HG03439 (cell line): ENCODE results near the gene SLC23A2.
"Not testable (repeated sequence)": the region's sequence is repeated elsewhere in the genome, so short reads cannot be mapped to it uniquely, and the experiment has no call there.

Source experiments
- ATAC-seq: cut with Tn5 transposase; IDR thresholded peaks from one replicate; pipeline ENCODE4 v1.9.1; 2021; ENCODE audit warnings: mild to moderate bottlenecking, moderate library complexity; ENCODE audit not compliant: unreplicated experiment

SLC23A2 gene

GRCh38 chr20:5001174-5002076 lies at the start of gene SLC23A2:
TSS of gene SLC23A2 (minus strand) at chr20:5001510. CDS start at chr20:4932562, 68,948 bp downstream.
- ATAC-seq: peak; percentile 43

DNA sequence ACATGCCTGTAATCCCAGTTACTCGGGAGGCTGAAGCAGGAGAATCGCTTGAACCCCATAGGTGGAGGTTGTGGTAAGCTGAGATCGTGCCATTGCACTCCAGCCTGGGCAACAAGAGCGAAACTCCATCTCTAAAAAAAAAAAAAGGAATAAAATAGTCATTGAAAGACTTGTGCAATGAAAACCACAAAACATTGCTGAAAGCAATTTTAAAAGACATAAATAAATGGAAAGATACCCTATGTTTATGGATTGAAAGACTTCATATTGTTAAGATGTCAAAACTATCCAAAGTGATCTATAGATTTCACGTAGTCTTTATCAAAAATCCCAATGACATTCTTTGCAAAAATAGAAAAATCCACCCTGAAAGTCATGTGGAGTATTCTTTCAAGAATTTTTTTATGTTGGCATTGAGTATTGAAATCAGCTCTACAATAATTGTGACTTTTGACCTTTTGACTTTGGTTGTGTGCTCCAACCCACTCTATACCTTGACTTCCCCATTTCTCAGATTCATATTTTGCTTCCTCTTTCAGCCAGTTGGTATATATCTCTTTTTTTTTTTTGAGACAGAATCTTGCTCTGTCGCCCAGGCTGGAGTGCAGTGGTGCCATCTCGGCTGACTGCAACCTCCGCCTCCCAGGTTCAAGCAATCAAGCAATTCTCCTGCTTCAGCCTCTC lies 45.5 kb upstream of the SLC23A2 start:
- ATAC-seq: no peak

DNA sequence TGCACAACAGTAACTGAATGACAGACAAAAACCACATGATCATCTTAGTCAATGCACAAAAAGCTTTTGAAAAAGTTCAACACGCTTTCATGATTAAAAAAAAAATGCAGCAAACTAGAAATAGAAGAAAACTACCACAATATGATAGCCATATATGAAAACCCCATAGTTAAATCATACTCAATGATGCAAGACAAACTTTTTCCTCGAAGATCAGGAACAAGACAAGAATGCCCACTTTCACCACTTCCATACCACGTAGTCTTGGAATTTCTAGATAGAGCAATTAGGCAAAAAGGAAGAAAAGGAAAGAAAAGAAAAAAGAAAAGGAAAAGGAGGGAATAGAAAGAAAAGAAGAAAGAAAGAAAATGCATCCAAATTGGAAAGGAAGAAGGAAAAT lies 44.6 kb upstream of the SLC23A2 start:
- no peak for ATAC-seq

GRCh38 chr20:5044075-5044620 lies 42.8 kb upstream of the SLC23A2 start:
- ATAC-seq: no peak

DNA sequence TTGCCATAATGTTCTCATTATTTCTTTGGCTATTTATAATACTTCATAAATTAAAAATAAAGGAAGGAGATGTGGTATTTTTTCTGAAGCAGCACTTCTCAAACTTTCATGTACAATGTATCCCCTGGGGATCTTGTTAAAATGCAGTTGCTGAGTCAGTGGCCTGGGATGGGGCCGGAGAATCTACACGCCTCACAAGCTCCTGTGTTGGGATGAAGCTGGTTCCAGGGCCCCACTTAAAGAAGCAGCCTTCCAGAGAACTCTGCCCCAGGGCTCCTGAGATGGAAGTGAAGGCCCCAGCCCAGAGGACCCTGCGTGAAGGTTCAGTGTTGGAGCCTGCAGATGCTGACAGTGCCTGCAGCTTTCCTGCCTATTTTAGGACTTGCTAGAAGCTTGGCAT lies 40.1 kb upstream of the SLC23A2 start:
- no peak for ATAC-seq

DNA sequence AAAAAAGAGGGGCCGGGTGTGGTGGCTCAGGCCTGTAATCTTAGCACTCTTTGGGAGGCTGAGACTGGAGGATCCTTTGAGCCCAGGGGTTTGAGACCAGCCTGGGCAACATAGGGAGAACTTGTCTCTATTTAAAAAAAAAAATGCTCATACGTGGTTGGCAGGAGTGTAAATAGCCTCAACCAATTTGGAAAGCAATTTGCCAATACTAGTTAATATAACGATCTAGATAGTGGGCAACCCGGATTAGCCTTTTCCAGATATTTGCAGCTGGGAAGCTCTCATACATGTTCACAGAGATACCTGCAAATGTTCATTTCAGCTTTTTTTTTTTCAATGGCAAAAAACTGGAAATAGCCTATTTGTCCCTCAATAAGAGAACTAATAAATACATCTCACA lies 39.0 kb upstream of the SLC23A2 start:
- no peak for ATAC-seq

- no peak for ATAC-seq
These were observed 38.6 kb upstream of the SLC23A2 start for GRCh38 chr20:5039889-5040288.

- no peak for ATAC-seq
These were observed 37.9 kb upstream of the SLC23A2 start for GRCh38 chr20:5039255-5039657.

GRCh38 chr20:5036828-5037227 lies 35.5 kb upstream of the SLC23A2 start:
- ATAC-seq: no peak

- not testable (repeated sequence) for ATAC-seq
These were observed 34.2 kb upstream of the SLC23A2 start for GRCh38 chr20:5035518-5035917.

GRCh38 chr20:5033566-5033965 lies 32.3 kb upstream of the SLC23A2 start:
- no peak for ATAC-seq

DNA sequence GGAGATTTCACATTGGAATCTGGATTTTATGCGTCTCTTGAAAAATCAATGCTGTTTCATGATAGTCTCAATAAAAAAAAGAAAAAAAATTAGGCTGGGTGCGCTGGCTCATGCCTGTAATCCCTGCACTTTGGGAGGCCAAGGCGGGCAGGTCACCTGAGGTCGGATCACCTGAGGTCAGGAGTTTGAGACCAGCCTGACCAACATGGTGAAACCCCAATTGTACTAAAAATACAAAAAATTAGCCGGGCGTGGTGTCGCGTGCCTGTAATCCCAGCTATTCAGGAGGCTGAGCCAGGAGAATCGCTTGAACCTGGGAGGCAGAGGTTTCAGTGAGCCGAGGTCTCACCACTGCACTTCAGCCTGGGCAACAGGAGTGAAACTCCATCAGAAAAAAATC lies 30.4 kb upstream of the SLC23A2 start:
- ATAC-seq: not testable (repeated sequence)

- ATAC-seq: no peak
These were observed 29.9 kb upstream of the SLC23A2 start for GRCh38 chr20:5031206-5031557.

DNA sequence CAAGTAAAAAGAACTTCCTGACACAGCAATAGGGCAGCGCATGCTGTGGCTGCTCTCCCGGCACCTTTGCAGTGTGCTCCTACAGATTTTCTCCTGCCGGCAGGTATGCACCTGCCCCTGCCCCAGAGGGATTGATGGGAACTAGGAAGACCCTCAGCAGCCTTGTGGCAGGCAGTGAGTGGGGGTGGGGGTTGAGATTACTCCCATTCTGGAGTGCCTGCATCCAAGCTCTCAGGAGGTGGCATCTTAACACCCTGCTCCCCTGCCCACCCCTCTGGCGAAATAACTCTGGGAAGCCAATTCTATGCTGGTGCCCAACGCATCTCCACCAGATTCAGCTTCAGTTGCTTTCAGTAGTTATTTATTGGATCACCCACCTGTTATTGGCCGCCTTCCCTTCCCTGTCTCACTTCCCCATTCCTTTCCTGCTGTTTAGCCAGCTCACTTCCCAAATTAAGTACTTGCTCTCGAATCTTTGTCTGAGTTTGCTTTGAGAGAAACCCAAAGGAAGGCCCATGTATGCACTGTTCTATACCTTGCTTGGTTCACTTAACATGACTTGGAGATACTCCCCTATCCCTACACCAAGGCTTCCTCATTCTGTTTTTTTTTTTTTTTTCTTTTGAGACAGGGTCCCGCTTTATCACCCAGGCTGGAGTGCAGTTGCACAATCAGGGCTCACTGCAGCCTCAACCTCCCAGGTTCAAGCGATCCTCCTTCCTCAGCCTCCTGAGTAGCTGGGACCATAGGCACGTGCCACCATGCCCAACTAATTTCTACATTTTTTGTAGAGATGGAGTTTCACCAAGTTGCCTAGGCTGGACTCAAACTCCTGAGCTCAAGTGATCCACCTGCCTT lies 29.3 kb upstream of the SLC23A2 start:
- ATAC-seq: no peak

DNA sequence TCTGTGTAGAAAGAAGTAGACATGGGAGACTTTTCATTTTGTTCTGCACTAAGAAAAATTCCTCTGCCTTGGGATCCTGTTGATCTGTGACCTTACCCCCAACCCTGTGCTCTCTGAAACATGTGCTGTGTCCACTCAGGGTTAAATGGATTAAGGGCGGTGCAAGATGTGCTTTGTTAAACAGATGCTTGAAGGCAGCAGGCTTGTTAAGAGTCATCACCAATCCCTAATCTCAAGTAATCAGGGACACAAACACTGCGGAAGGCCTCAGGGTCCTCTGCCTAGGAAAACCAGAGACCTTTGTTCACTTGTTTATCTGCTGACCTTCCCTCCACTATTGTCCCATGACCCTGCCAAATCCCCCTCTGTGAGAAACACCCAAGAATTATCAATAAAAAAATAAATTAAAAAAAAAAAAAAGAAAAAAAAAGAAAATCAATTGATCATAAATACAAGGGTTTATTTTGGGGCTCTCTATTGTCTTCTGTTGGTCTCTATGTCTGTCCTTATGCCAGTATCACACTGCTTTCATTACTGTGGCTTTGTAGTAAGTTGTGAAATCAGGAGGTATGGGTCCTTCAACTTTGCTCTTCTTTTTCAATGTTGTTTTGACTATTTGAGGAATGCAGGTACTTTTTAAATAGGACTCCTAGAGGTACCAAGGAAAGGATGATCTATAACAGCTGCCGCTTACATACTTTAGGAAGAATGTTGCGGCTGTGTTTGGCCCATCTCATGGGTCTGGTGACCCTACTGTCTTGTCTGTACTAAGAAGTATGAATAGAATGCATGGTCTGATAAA lies 27.1 kb upstream of the SLC23A2 start:
- not testable (repeated sequence) for ATAC-seq

DNA sequence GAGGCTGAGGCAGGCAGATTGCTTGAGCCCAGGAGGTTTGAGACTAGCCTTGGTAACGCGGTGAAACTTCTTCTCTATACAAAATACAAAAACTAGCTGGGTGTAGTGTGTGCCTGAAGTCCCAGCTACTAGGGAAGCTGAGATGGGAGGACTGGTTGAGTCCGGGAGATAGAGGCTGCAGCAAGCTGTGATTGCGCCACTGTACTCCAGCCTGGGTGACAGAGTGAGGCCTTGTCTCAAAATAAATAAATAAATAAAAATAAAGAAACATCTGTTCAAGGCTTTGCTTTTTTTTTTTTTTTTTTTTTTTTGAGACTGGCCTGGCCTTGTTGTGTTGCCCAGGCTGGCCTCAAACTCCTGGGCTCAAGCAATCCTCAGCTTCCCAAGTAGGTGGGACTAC lies 23.7 kb upstream of the SLC23A2 start:
- no peak for ATAC-seq

GRCh38 chr20:5024103-5024502 lies 22.8 kb upstream of the SLC23A2 start:
- ATAC-seq: no peak

DNA sequence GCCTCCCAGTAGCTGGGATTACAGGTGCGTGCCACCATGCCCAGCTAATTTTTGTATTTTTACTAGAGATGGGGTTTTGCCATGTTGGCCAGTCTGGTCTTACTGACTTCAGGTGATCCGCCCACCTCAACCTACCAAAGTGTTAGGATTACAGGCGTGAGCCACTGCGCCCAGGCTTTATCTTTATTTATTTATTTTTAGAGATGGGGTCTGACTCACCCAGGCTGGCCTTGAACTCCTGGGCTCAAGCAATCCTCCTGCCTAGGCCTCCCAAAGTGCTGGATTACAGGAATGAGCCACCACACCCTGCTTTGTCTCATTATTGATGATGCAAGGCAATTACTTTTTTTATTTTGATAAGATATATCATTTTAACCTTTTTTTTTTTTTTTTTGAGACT lies 21.9 kb upstream of the SLC23A2 start:
- not testable (repeated sequence) for ATAC-seq

DNA sequence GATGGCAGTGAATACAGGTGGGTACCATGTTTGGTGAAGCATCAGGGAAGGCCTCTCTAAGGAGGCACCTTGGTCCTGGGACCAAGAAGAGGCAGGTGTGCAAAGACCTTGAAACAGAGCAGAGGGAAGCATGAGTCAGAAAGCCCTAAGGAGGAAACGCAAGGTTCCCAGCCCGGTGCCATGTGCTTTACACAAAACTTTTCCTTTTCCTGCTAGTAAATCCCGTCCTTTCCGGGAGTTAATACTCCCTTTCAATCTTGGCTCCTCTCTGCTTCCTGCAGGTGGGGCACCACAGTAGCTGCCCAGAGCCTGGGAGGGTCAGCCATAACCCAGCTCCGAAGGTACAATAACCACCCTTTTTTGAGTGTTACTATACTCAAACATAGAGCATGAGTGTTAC lies 19.4 kb upstream of the SLC23A2 start:
- no peak for ATAC-seq
